Ectodermal cell (in vitro differentiated cells): ENCODE results near the gene SCGB1C1.

Experiments
- H3K27ac ChIP-seq: 2 replicates; pipeline ENCODE4 v1.7.0; 2013; ENCODE audit warnings: mild to moderate bottlenecking, low read depth, low read length; ENCODE audit not compliant: insufficient read depth, poor library complexity, severe bottlenecking
- H3K27me3 ChIP-seq: 2 replicates; pipeline ENCODE4 v1.7.0; 2013; ENCODE audit warnings: mild to moderate bottlenecking, low read length; ENCODE audit not compliant: insufficient read depth, control insufficient read depth, poor library complexity, severe bottlenecking
- H3K36me3 ChIP-seq: one replicate; pipeline ENCODE4 v1.7.0; 2013; ENCODE audit warnings: low read length; ENCODE audit not compliant: control insufficient read depth, insufficient read depth
- H3K4me1 ChIP-seq: one replicate; pipeline ENCODE4 v1.7.0; 2013; ENCODE audit warnings: low read length; ENCODE audit not compliant: control insufficient read depth, insufficient read depth
- H3K4me3 ChIP-seq: 2 replicates; pipeline ENCODE4 v1.7.0; 2013; ENCODE audit warnings: low read depth, low read length, control low read depth; ENCODE audit not compliant: insufficient read depth
- H3K9me3 ChIP-seq: 2 replicates; pipeline ENCODE4 v1.7.0; 2013; ENCODE audit warnings: mild to moderate bottlenecking, low read length, moderate library complexity; ENCODE audit not compliant: control insufficient read depth
- WGBS, 2 experiments: methylation state at CpG; one replicate each; pipeline ENCODE4 v1.1.7; 2013; ENCODE audit warnings: missing lambda C conversion rate in 2 of 2; 5-methylcytosine and 5-hydroxymethylcytosine counted together

Gene SCGB1C1

DNA sequence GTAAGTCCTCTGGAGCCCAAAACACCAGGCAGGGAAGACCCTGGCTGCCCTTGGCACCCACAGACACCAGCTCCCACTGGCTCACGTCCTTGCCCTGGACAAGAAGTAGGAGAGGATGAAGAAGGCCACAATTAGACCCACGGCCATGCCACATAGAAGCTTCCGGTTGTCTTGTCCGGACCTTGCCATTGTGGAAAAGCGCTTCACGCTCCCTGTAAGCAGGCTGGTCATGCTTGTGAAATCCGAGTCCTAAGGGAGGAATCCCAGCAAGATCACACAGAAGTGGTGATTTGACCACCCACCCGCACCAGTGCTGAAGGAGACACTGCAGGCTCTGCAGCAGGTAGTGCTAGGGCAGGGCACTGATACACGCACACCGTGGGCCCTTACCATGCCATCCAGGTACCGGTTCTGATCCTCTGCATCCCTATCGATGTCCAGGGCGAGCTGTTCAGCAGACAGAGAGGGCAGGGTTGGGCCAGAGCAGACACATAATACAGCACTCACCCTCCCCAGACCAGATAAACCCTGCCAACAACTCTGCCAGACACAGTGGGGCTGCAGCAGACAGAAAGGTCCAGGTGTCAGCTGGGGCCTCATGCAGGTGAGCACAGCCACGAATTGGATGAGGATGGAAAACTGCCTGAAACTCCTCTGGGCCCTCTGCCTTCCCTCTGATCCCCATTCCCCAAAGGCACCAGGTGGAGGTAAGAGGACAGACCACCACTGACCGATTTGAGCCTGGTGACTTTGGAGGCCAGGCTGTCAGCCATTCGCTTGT is 12.5 kb downstream of the SCGB1C1 start:
- Histone ChIP-seq H3K27ac (no peak overlapping the region), H3K4me1 (peaks cover 7% of the 10 kb centered on the region), H3K36me3 (peaks cover 2% of the 10 kb centered on the region), H3K27me3 (no peaks in the 10 kb centered on the region), H3K9me3 (no peaks in the 10 kb centered on the region), H3K4me3 (no peak overlapping the region)
- 94 to 96% methylated on average over 16 of the region's 16 CpGs for WGBS, 2 experiments

DNA sequence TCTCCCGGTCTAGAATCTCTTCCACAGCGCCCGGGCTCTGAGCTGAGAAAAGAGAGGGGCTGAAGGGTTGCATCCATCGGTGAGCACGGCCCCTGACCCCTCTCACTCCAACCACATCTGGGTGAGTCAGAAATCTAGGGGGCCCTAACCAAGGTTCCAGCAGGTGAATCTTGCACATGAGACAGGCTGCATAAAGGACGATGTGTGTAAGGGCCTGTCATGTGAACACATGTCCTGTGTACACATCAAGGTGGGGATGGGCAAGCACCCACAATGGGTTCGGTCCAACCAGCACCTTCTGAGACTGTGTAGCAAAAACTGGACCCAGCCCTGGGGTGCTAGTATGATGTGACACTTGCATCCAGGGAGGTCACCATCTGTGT is 13.1 kb downstream of the SCGB1C1 start:
- peaks cover 7% of the 10 kb centered on the region for H3K36me3 ChIP-seq
- H3K27ac ChIP-seq: no peak overlapping the region
- peaks cover 7% of the 10 kb centered on the region for H3K4me1 ChIP-seq
- no peaks in the 10 kb centered on the region for H3K27me3 ChIP-seq
- peak overlapping the region; percentile 84 for H3K4me3 ChIP-seq
- WGBS, 2 experiments: 85 to 86% methylated on average over 7 of the region's 7 CpGs
- no peaks in the 10 kb centered on the region for H3K9me3 ChIP-seq

GRCh38 chr11:206526-207207 is 13.8 kb downstream of the SCGB1C1 start:
- Histone ChIP-seq H3K27me3 (no peaks in the 10 kb centered on the region), H3K4me1 (peaks cover 7% of the 10 kb centered on the region), H3K4me3 (peak overlapping the region; percentile 84), H3K36me3 (peaks cover 13% of the 10 kb centered on the region), H3K9me3 (no peaks in the 10 kb centered on the region), H3K27ac (no peak overlapping the region)
- WGBS, 2 experiments: 12 to 13% methylated on average over 39 of the region's 39 CpGs

- H3K36me3 ChIP-seq: peaks cover 20% of the 10 kb centered on the region
- peaks cover 7% of the 10 kb centered on the region for H3K4me1 ChIP-seq
- H3K9me3 ChIP-seq: no peaks in the 10 kb centered on the region
- H3K4me3 ChIP-seq: peak within 1 kb of the TSS; percentile 84
- WGBS, 2 experiments: 0% methylated on average over 63 of the region's 63 CpGs
- no peaks in the 10 kb centered on the region for H3K27me3 ChIP-seq
- peak within 1 kb of the TSS; percentile 93 for H3K27ac ChIP-seq
Measured at GRCh38 chr11:207208-207862, 14.5 kb downstream of the SCGB1C1 start, which contains the start of the genes BET1L and RIC8A. TSS of gene BET1L (minus strand) at chr11:207399. CDS start at chr11:207321, 78 bp downstream. TSS of gene RIC8A (plus strand) at chr11:207708. CDS start at chr11:208855, 1,147 bp downstream.

DNA sequence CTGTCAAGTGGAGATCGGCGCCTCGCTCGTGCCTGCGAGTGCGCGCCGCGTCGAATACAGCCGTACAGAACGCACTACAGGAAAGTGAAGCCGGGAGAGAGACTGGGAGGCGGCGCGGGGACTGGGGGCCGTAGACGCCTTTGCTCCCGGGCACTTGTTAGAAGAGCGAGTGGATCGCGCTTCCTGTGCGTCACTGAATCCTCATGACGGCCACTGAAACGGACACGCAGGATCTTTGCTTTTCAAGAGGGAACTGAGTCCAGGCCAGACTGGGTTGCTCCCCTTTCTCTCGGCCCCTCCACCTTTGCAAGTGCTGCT is 14.9 kb downstream of the SCGB1C1 start:
- H3K27me3 ChIP-seq: no peaks in the 10 kb centered on the region
- H3K4me3 ChIP-seq: peak overlapping the region; percentile 84
- H3K9me3 ChIP-seq: no peaks in the 10 kb centered on the region
- peaks cover 25% of the 10 kb centered on the region for H3K36me3 ChIP-seq
- 1% methylated on average over 27 of the region's 27 CpGs for WGBS, 2 experiments
- H3K4me1 ChIP-seq: peaks cover 7% of the 10 kb centered on the region
- H3K27ac ChIP-seq: peak overlapping the region; percentile 93

- peaks cover 30% of the 10 kb centered on the region for H3K36me3 ChIP-seq
- 0% methylated on average over 57 of the region's 57 CpGs for WGBS, 2 experiments
- H3K4me3 ChIP-seq: peak overlapping the region; percentile 84
- peaks cover 7% of the 10 kb centered on the region for H3K4me1 ChIP-seq
- H3K9me3 ChIP-seq: no peaks in the 10 kb centered on the region
- no peaks in the 10 kb centered on the region for H3K27me3 ChIP-seq
- H3K27ac ChIP-seq: peak overlapping the region; percentile 93
Measured at GRCh38 chr11:208181-208916, 15.5 kb downstream of the SCGB1C1 start.

DNA sequence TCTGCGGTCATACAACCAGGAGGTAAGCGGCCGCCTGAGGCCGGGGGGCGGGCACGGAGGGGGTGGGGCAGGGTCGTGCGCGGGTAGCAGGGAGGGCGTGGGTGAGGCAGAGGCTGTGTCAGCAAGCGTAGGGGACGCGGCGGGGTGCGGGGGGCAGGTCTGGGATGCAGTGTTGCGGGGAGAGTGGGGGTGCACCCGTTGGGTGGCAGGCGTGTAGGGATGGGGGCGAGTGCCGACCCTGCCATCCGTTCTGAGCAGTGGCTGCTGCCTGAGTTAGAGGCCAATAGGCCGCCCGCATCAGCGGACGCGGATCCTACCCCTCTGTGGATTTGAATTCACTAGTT is 16.0 kb downstream of the SCGB1C1 start:
- Histone ChIP-seq H3K4me3 (peak overlapping the region; percentile 84), H3K27me3 (no peaks in the 10 kb centered on the region), H3K9me3 (no peaks in the 10 kb centered on the region), H3K27ac (no peak overlapping the region), H3K36me3 (peaks cover 32% of the 10 kb centered on the region), H3K4me1 (peaks cover 7% of the 10 kb centered on the region)
- WGBS, 2 experiments: 2% methylated on average over 26 of the region's 26 CpGs

GRCh38 chr11:209275-210121 is 16.6 kb downstream of the SCGB1C1 start:
- Histone ChIP-seq H3K27ac (no peak overlapping the region), H3K9me3 (no peaks in the 10 kb centered on the region), H3K4me3 (peak overlapping the region; percentile 84), H3K27me3 (no peaks in the 10 kb centered on the region), H3K36me3 (peaks cover 36% of the 10 kb centered on the region), H3K4me1 (peaks cover 7% of the 10 kb centered on the region)
- WGBS, 2 experiments: 75% methylated on average over 29 of the region's 29 CpGs

DNA sequence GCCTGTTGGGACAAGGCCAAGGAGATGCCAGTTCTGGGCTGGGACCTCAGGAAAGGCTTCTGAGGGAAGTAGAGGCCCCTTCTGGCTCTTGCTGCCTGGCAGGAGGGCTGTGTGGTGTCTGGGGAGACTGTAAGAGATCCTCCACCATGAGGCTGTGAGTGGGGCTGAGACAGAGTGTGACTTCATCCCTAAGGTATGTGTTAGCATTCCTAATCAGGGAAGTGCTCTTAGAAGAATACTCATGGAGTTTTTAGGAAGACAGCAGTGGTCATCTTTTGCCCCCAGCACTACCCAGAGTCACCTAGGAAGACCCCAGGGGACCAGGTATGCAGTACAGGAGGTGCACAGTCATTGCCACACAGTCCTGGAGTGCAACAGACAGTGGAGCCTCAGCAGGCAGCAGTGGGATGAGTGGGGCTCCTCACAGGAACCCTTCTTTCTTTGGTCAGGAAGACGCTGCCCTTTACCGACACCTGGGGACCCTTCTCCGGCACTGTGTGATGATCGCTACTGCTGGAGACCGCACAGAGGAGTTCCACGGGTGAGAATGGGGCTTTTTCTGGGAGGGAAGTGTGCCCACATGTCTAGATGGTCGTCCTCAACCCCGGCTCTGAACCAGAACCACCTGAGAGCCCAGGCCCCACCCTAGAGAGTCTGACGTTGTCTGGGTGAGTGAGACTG is 17.4 kb downstream of the SCGB1C1 start:
- peaks cover 7% of the 10 kb centered on the region for H3K4me1 ChIP-seq
- no peak overlapping the region for H3K27ac ChIP-seq
- H3K27me3 ChIP-seq: no peaks in the 10 kb centered on the region
- H3K36me3 ChIP-seq: peaks cover 36% of the 10 kb centered on the region
- H3K9me3 ChIP-seq: no peaks in the 10 kb centered on the region
- H3K4me3 ChIP-seq: no peak overlapping the region
- 95 to 97% methylated on average over 9 of the region's 9 CpGs for WGBS, 2 experiments
